Right kidney (tissue), 9 donors: Measurements from ENCODE around the gene WBP1.
"Not testable (repeated sequence)": the region's sequence is repeated elsewhere in the genome, so short reads cannot be mapped to it uniquely, and the experiment has no call there.

ENCODE experiments used
- DNase-seq: peaks from one replicate; pipeline ENCODE4 v3.0.0-alpha.2; 2016
- long read RNA-seq, 8 donors: transcript quantifications; one replicate each; lab custom pipeline, GENCODE V29; 2026

The WBP1 gene
- long read RNA-seq, donor 1, transcript WBP1-201 (4 exons, 1,294 nt): major isoform, 44 of 85 reads
- long read RNA-seq, donor 1, transcript WBP1-212 (3 exons, 919 nt): minor isoform, 6 of 85 reads
- long read RNA-seq, donor 1, transcript WBP1-209 (3 exons, 847 nt): minor isoform, 6 of 85 reads
- long read RNA-seq, donor 1, partial matches to known transcripts: 22 of 85 reads
- long read RNA-seq, donor 1, other reads (novel, unspliced or antisense): 0 of 85 reads
- long read RNA-seq, donor 2, transcript WBP1-209 (3 exons, 847 nt): minor isoform, 5 of 52 reads
- long read RNA-seq, donor 2, transcript WBP1-212 (3 exons, 919 nt): minor isoform, 5 of 52 reads
- long read RNA-seq, donor 2, transcript WBP1-201 (4 exons, 1,294 nt): major isoform, 22 of 52 reads
- long read RNA-seq, donor 2, partial matches to known transcripts: 16 of 52 reads
- long read RNA-seq, donor 2, other reads (novel, unspliced or antisense): 0 of 52 reads
- long read RNA-seq, donor 3, transcript WBP1-201 (4 exons, 1,294 nt): major isoform, 14 of 41 reads
- long read RNA-seq, donor 3, transcript WBP1-212 (3 exons, 919 nt): minor isoform, 6 of 41 reads
- long read RNA-seq, donor 3, partial matches to known transcripts: 14 of 41 reads
- long read RNA-seq, donor 3, other reads (novel, unspliced or antisense): 0 of 41 reads
- long read RNA-seq, donor 4, transcript WBP1-201 (4 exons, 1,294 nt): major isoform, 19 of 37 reads
- long read RNA-seq, donor 4, transcript WBP1-212 (3 exons, 919 nt): minor isoform, 8 of 37 reads
- long read RNA-seq, donor 4, partial matches to known transcripts: 0 of 37 reads
- long read RNA-seq, donor 4, other reads (novel, unspliced or antisense): 0 of 37 reads
- long read RNA-seq, donor 5, transcript WBP1-208 (4 exons, 765 nt): minor isoform, 6 of 77 reads
- long read RNA-seq, donor 5, transcript WBP1-212 (3 exons, 919 nt): minor isoform, 11 of 77 reads
- long read RNA-seq, donor 5, transcript WBP1-201 (4 exons, 1,294 nt): major isoform, 40 of 77 reads
- long read RNA-seq, donor 5, partial matches to known transcripts: 15 of 77 reads
- long read RNA-seq, donor 5, other reads (novel, unspliced or antisense): 0 of 77 reads
- long read RNA-seq, donor 6, transcript WBP1-208 (4 exons, 765 nt): minor isoform, 5 of 116 reads
- long read RNA-seq, donor 6, transcript WBP1-212 (3 exons, 919 nt): minor isoform, 7 of 116 reads
- long read RNA-seq, donor 6, transcript WBP1-201 (4 exons, 1,294 nt): major isoform, 26 of 116 reads
- long read RNA-seq, donor 6, transcript WBP1-202 (5 exons, 1,325 nt): minor isoform, 5 of 116 reads
- long read RNA-seq, donor 6, partial matches to known transcripts: 67 of 116 reads
- long read RNA-seq, donor 6, other reads (novel, unspliced or antisense): 0 of 116 reads
- long read RNA-seq, donor 7, transcript WBP1-212 (3 exons, 919 nt): minor isoform, 13 of 158 reads
- long read RNA-seq, donor 7, transcript WBP1-201 (4 exons, 1,294 nt): major isoform, 33 of 158 reads
- long read RNA-seq, donor 7, transcript WBP1-209 (3 exons, 847 nt): minor isoform, 17 of 158 reads
- long read RNA-seq, donor 7, partial matches to known transcripts: 84 of 158 reads
- long read RNA-seq, donor 7, other reads (novel, unspliced or antisense): 0 of 158 reads
- long read RNA-seq, donor 8, transcript WBP1-212 (3 exons, 919 nt): minor isoform, 6 of 41 reads
- long read RNA-seq, donor 8, transcript WBP1-201 (4 exons, 1,294 nt): major isoform, 21 of 41 reads
- long read RNA-seq, donor 8, partial matches to known transcripts: 0 of 41 reads
- long read RNA-seq, donor 8, other reads (novel, unspliced or antisense): 0 of 41 reads

GRCh38 chr2:74458132-74458937, at the start of gene WBP1:
Gene WBP1, plus strand, starts transcription at chr2:74458438. Its CDS starts 165 bp downstream, at chr2:74458603.
- DNase-seq: peak; percentile 70

GRCh38 chr2:74413001-74413698, 45.1 kb upstream of the WBP1 start:
- no peak for DNase-seq

- no peak for DNase-seq
Observed at GRCh38 chr2:74414441-74414840, 43.8 kb upstream of the WBP1 start.

- peak; percentile 87 for DNase-seq
Observed at GRCh38 chr2:74414881-74415761, 43.1 kb upstream of the WBP1 start.

GRCh38 chr2:74415762-74416395, 42.4 kb upstream of the WBP1 start:
- DNase-seq: no peak

GRCh38 chr2:74416778-74417177, 41.5 kb upstream of the WBP1 start:
- DNase-seq: no peak

GRCh38 chr2:74417197-74417596, 41.0 kb upstream of the WBP1 start:
- no peak for DNase-seq

GRCh38 chr2:74417763-74418162, 40.5 kb upstream of the WBP1 start:
- DNase-seq: no peak

- DNase-seq: no peak
Observed at GRCh38 chr2:74418312-74418711, 39.9 kb upstream of the WBP1 start.

GRCh38 chr2:74419345-74419744, 38.9 kb upstream of the WBP1 start:
- no peak for DNase-seq

- no peak for DNase-seq
Observed at GRCh38 chr2:74420006-74420405, 38.2 kb upstream of the WBP1 start.

- not testable (repeated sequence) for DNase-seq
Observed at GRCh38 chr2:74420443-74421103, 37.7 kb upstream of the WBP1 start.

GRCh38 chr2:74421221-74421870, 36.9 kb upstream of the WBP1 start, which contains the start of the genes C2orf81 and WDR54:
Gene C2orf81, minus strand, starts transcription at chr2:74421619. Its CDS starts 59 bp downstream, at chr2:74421560.
Gene WDR54, plus strand, starts transcription at chr2:74421730. Its CDS starts 424 bp downstream, at chr2:74422154.
- peak; percentile 90 for DNase-seq

GRCh38 chr2:74423231-74424095, 34.8 kb upstream of the WBP1 start:
- DNase-seq: no peak

- no peak for DNase-seq
Observed at GRCh38 chr2:74424139-74424992, 33.9 kb upstream of the WBP1 start.
